Body of pancreas (tissue), 4 donors: ENCODE results near the gene WFS1. TPM values are rescaled to one million over a fixed set of nuclear protein-coding genes. Genes with fewer than 3 reads are reported as not detected.
A peak's percentile ranks its signal among the peaks of the same experiment; 100 is the strongest.

Experiments
- ATAC-seq: fragments of 150-250 bp; one replicate; pipeline ENCODE4 v1.9.1; 2016
- DNase-seq, 4 donors: peaks; one replicate each; pipeline ENCODE4 v3.0.0-alpha.2; 2019
- H3K27ac ChIP-seq, 4 donors: fragments of 200-600 bp; sonication (generic); 1 replicate in 3 of 4; 2 replicates in 1 of 4; pipeline versions ENCODE4 v1.5.1 to v1.6.1; 2016 to 2019; ENCODE audit warnings: mild to moderate bottlenecking in 1 of 4, mixed read lengths in 1 of 4, moderate library complexity in 1 of 4
- H3K27me3 ChIP-seq, 2 donors: fragments of 200-600 bp; sonication (generic); one replicate each; pipeline ENCODE4 v1.6.0; 2016; ENCODE audit warnings: mild to moderate bottlenecking in 1 of 2
- H3K36me3 ChIP-seq, 2 donors: fragments of 200-600 bp; sonication (generic); replicated peaks in 1 of 2; 2 replicates each; pipeline ENCODE4 v1.5.1; 2016; ENCODE audit warnings: low read depth in 2 of 2; ENCODE audit not compliant: insufficient read depth in 1 of 2
- H3K4me1 ChIP-seq: fragments of 200-600 bp; sonication (generic); one replicate; pipeline ENCODE4 v1.6.0; 2016
- H3K4me3 ChIP-seq, 2 donors: fragments of 200-600 bp; sonication (generic); 1 replicate in 1 of 2; 2 replicates in 1 of 2; pipeline ENCODE4 v1.5.1; 2016 to 2019
- H3K9me3 ChIP-seq, 3 donors: fragments of 200-600 bp; sonication (generic); 1 replicate in 2 of 3; 2 replicates in 1 of 3; pipeline ENCODE4 v1.5.1; 2016
- POLR2A ChIP-seq, 3 donors: fragments of 450-650 bp; IDR thresholded peaks; one replicate each; pipeline ENCODE4 v1.6.1; 2016; ENCODE audit warnings: antibody characterized with exemption in 3 of 3, mild to moderate bottlenecking in 2 of 3
- WGBS, 2 donors: methylation state at CpG; one replicate each; pipeline ENCODE4 v1.1.5; 2017; 5-methylcytosine and 5-hydroxymethylcytosine counted together
- intact Hi-C: fragments of 100-400 bp; cut with DNase I; formaldehyde crosslinking; loops from one replicate; pipeline ENCODE4 v1.15.1; 2023
- total RNA-seq, 2 donors: library from RNA; depleted of rRNA; stranded (reverse); fragments of >200 nt; gene quantifications; one replicate each; pipeline ENCODE4 v1.1.0, GENCODE V29; 2016
- TF ChIP-seq, protein P1 (sequence below), 7 experiments: fragments of 450-650 bp in 4 of 7; fragments of 200-600 bp in 3 of 7; sonication (generic) in 3 of 7; IDR thresholded peaks; one replicate each; pipeline ENCODE4 v1.5.1; 2016 to 2019; ENCODE audit warnings: antibody characterized with exemption in 7 of 7

The WFS1 gene
- total RNA-seq, 2 donors from 2014 or later = 18.4 to 31.6 TPM

DNA sequence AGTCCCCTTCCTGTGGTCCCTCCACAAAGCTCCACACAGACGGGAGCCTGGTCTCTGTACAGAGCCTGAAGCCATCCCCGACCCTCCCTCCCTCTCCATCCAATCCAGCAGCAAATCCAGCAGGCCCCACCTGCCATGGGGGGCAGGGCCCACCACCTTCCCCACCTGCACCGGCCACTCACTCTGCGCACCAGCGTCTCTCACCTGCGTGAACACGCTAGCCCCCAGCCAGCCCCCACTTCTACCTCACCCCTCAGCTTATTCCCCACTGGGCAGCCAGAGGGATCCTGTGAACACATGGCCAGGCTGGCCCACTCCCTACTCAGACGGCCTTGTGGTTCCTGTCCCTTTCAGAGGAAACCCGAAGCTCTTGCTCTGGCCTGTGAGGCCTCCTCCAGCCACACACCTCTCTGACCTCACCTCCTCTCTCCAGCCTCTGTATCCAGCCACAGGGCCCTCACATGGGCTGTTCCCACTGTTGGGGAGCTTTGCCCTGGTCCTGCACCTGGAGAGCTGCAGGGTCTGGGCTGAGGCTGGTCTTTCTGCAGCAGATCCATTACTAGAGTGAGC, 70.9 kb downstream of the WFS1 start:
- no peak overlapping the region for H3K27ac ChIP-seq
- no peak for TF ChIP-seq POLR2A (IDR thresholded peaks at IDR 0.05)
- TF ChIP-seq, protein P1, sequence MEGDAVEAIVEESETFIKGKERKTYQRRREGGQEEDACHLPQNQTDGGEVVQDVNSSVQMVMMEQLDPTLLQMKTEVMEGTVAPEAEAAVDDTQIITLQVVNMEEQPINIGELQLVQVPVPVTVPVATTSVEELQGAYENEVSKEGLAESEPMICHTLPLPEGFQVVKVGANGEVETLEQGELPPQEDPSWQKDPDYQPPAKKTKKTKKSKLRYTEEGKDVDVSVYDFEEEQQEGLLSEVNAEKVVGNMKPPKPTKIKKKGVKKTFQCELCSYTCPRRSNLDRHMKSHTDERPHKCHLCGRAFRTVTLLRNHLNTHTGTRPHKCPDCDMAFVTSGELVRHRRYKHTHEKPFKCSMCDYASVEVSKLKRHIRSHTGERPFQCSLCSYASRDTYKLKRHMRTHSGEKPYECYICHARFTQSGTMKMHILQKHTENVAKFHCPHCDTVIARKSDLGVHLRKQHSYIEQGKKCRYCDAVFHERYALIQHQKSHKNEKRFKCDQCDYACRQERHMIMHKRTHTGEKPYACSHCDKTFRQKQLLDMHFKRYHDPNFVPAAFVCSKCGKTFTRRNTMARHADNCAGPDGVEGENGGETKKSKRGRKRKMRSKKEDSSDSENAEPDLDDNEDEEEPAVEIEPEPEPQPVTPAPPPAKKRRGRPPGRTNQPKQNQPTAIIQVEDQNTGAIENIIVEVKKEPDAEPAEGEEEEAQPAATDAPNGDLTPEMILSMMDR (IDR thresholded peaks at IDR 0.05) = no peak
- H3K4me3 ChIP-seq = no peak overlapping the region
- peaks cover 9% of the 10 kb centered on the region for H3K4me1 ChIP-seq
- WGBS, 2 donors = 54 to 59% methylated on average over 9 of the region's 9 CpGs
- no peak for DNase-seq
- H3K27me3 ChIP-seq = no peaks in the 10 kb centered on the region
- intact Hi-C loops = no loop called here
- H3K9me3 ChIP-seq = no peaks in the 10 kb centered on the region
- no peaks in the 10 kb centered on the region for H3K36me3 ChIP-seq
- ATAC-seq = no peak

DNA sequence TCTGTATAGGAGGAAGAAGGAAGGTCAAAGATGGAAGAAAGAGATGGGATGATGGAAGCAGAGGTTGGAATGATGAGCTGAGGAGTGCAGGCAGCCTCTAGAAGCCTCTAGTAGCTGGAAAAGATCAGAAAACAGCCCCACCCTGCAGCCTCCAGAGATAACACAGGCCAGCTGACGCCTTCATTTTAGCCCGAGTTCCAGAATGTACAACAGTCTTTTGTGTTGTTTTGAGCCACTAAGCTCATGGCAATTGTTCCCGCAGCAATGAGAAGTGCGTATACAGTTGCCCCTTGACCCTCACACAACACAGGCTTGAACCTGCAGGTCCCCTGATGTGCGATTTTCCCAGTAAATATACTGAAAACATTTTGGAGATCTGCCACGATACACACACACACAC, 72.0 kb downstream of the WFS1 start:
- no peak for ATAC-seq
- WGBS, 2 donors = 60 to 71% methylated on average over 6 of the region's 6 CpGs
- Histone ChIP-seq H3K36me3 (no peaks in the 10 kb centered on the region), H3K9me3 (no peaks in the 10 kb centered on the region), H3K4me1 (peaks cover 9% of the 10 kb centered on the region), H3K4me3 (no peak overlapping the region), H3K27me3 (no peaks in the 10 kb centered on the region), H3K27ac (no peak overlapping the region)
- TF ChIP-seq, protein P1 (IDR thresholded peaks at IDR 0.05) = no peak
- TF ChIP-seq POLR2A (IDR thresholded peaks at IDR 0.05) = no peak
- intact Hi-C loops = no loop called here
- no peak for DNase-seq

DNA sequence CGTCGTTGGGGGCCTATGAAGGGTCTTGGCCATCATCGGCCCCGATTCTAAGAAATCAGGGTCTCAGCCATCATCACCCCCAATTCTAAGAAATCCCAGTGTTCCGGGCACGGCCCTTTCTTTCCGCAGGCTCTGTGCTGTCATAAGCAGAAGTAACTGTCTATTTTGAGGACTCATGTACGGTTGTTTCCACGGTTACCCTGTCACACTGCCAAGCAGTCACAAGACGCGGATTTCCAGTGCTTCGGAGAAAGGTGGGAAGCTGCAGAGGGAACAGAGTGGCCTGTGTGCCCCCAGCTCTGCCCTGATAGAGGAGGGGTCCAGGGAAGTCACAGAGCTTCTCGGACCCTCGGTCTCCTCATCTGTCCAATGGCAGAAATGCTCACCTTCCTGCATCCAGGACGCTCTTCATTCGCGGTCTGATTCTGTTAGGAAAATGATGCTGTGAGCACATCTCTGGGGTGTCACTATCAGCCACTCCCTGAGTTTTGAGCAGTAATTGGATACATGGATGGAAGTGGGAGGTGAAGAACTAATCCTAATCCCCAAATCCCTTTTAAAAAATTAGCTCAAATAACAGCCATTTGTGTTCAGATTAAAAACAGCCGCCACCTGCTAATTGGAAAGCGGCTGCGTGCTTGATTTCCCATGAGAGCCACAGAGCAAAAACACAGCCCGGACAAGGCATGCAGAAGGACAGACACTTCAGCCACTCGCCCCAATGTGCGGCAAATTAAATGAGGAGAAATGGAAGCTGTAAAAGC, 73.1 kb downstream of the WFS1 start:
- H3K36me3 ChIP-seq = no peaks in the 10 kb centered on the region
- no peaks in the 10 kb centered on the region for H3K9me3 ChIP-seq
- peaks cover 3% of the 10 kb centered on the region for H3K4me1 ChIP-seq
- DNase-seq (peak in 2 of 4 donors; percentile 24 to 47), ATAC-seq (no peak)
- no peak overlapping the region for H3K27ac ChIP-seq
- H3K4me3 ChIP-seq = no peak overlapping the region
- TF ChIP-seq, protein P1 (IDR thresholded peaks at IDR 0.05) = no peak
- no peak for TF ChIP-seq POLR2A (IDR thresholded peaks at IDR 0.05)
- H3K27me3 ChIP-seq = no peaks in the 10 kb centered on the region
- WGBS, 2 donors = 66 to 80% methylated on average over 17 to 23 of the region's 23 CpGs
- intact Hi-C loops = no loop called here

DNA sequence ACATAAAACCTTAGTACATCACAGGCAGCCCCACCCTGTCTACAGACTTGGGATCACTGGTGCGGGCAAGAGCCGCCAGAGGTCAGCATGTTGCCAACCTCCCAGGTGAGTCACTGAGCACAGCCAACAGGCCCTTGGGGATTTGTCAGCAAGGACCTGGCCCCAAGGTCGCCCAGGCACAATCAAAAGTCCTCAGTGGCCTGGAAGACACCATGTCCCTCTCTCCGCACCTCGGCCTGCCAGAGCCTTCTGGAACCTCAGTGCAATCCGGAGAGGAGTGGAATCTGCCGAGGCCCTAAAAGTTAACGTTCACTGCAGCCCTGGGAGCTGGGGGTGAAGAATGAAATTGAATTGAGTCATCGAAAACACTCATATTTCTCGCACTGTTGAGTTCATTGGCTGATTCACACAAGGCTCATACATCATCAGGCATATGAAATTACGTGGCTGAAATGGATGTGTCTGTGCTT, 74.3 kb downstream of the WFS1 start:
- ATAC-seq (peak; percentile 30), DNase-seq (peak in 3 of 4 donors; percentile 41 to 63 (median 46))
- Histone ChIP-seq H3K27me3 (no peaks in the 10 kb centered on the region), H3K27ac (no peak overlapping the region), H3K4me3 (no peak overlapping the region), H3K9me3 (no peaks in the 10 kb centered on the region), H3K36me3 (no peaks in the 10 kb centered on the region), H3K4me1 (no peaks in the 10 kb centered on the region)
- TF ChIP-seq POLR2A (IDR thresholded peaks at IDR 0.05) = no peak
- TF ChIP-seq, protein P1 (IDR thresholded peaks at IDR 0.05) = peak in 1 of 7 experiments; percentile 10
- intact Hi-C loops = no loop called here
- WGBS, 2 donors = 58 to 59% methylated on average over 9 to 11 of the region's 11 CpGs
